ENCODE measurements around the gene MAGED1. TPM values are rescaled to one million over a fixed set of nuclear protein-coding genes. Genes with fewer than 3 reads are reported as not detected.
"Not testable (repeated sequence)": the region's sequence is repeated elsewhere in the genome, so short reads cannot be mapped to it uniquely, and the experiment has no call there.

The MAGED1 gene
- total RNA-seq, 3 donors from 2014 or later = 27.2 to 31.3 (median 28.9) TPM

DNA sequence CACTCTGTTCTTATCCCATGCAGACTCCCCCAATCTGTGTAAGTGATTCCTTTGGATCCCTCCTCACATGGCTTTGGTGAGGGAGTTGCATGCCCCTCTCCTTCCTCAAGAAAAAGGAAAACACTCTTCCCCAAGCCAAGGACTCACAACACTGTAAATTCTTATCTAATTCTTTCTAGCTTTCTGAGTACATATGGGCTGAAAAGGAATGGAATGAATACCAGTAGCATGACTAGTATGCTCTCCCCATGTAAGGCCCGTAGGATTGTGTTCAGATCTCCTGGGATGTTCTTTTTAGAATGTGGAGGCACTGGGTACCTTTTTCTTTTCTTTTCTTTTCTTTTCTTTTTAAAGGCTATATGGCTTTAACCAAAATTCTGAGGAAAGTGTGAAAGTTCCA lies 17.0 kb upstream of the MAGED1 start:
- no peak for DNase-seq
- no peaks in the 10 kb centered on the region for H3K9me3 Mint-ChIP-seq
- no peak overlapping the region for H3K4me3 Mint-ChIP-seq
- peaks cover 6% of the 10 kb centered on the region for H3K36me3 Mint-ChIP-seq (ENCODE audit: insufficient read depth)
- peaks cover 3% of the 10 kb centered on the region for H3K4me1 Mint-ChIP-seq (ENCODE audit: low read depth)
- H3K27me3 Mint-ChIP-seq (ENCODE audit: low read depth) = no peaks in the 10 kb centered on the region
- no peak for ATAC-seq

DNA sequence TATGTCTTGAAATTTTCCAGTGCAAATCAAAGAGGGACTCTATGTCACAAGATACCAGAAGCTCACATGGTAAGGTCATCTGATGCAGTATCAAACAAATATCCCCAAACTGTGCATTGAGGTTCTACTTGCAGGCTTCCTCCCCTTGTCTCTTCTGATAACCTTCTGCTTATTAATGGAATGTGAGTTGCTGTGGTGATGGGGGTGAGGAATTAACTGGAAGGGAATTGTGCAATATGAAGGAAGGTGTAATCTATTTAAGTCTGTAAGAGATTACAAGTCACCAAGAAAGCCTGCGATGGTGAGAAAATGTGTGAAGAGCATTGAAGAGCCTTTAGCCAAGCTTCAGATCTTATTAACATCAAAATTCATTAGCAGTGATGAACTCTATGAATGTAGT lies 15.4 kb upstream of the MAGED1 start:
- DNase-seq = no peak
- Mint-ChIP-seq H3K27me3 (ENCODE audit: low read depth) (no peaks in the 10 kb centered on the region), H3K4me3 (no peak overlapping the region), H3K36me3 (ENCODE audit: insufficient read depth) (peaks cover 5% of the 10 kb centered on the region), H3K9me3 (no peaks in the 10 kb centered on the region), H3K4me1 (ENCODE audit: low read depth) (peaks cover 3% of the 10 kb centered on the region)
- no peak for ATAC-seq

- Mint-ChIP-seq H3K27me3 (ENCODE audit: low read depth) (no peaks in the 10 kb centered on the region), H3K36me3 (ENCODE audit: insufficient read depth) (no peaks in the 10 kb centered on the region), H3K4me3 (no peak overlapping the region), H3K4me1 (ENCODE audit: low read depth) (peaks cover 11% of the 10 kb centered on the region), H3K9me3 (no peaks in the 10 kb centered on the region)
- no peak for DNase-seq
- ATAC-seq = no peak
Observed at GRCh38 chrX:51889851-51890250, 3.6 kb upstream of the MAGED1 start.

DNA sequence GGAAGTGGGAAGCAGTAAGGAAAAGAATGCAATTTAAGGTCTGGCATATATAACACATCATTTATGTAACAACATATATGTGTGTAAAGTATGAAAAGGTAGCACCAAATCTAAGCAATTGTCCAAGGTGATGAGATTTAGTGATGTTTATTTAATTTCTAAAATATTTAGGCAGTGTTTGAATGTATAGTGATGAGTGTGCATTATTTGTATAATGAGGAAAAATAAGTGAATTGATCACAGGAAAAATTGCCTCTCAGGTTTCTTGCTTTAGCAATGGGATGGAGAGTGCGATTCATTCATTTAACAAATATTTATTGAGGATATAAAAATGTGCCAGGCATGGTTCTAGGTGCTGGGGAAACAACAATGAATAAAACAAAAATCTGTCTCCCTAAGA lies 2.2 kb upstream of the MAGED1 start:
- ATAC-seq = no peak
- H3K4me1 Mint-ChIP-seq (ENCODE audit: low read depth) = peaks cover 15% of the 10 kb centered on the region
- H3K27me3 Mint-ChIP-seq (ENCODE audit: low read depth) = no peaks in the 10 kb centered on the region
- no peak overlapping the region for H3K4me3 Mint-ChIP-seq
- no peak for DNase-seq
- H3K9me3 Mint-ChIP-seq = no peaks in the 10 kb centered on the region
- H3K36me3 Mint-ChIP-seq (ENCODE audit: insufficient read depth) = peaks cover 2% of the 10 kb centered on the region

DNA sequence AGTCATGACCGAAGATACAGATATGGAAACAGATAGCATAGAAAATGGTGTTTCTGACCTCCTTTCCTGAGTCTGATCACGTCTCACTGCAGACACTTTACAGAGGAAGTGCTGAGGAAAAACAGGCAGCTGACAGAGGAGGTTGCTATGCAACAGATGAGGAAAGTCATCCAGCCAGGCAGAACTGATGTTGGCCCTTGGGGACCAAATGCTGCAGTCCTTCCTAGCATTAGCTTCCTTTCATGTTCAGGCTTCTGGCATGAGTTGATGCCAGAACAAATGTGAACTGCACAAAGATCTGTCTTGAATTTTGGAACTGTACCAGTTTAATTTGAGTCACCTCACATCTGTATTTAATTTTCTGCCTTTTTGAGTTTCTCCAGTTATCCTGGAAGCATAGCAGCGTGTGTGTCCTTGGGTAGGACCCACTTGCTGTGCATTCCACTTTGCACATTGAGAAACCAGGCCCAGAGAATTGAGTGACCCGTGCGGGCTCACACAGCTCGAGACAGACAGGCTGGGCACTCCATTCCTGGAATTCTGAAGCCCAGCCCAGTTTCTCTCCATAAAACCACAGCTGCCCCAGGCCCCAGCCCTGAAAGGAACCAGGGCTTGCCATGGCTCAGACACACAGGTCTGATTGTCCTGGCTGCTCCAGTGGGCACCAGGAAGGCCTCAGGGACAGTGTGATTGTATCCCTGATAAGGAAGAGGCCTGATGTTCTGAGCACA lies 1.4 kb upstream of the MAGED1 start:
- DNase-seq (no peak), ATAC-seq (no peak)
- Mint-ChIP-seq H3K4me3 (no peak overlapping the region), H3K4me1 (ENCODE audit: low read depth) (peaks cover 15% of the 10 kb centered on the region), H3K27me3 (ENCODE audit: low read depth) (no peaks in the 10 kb centered on the region), H3K9me3 (no peaks in the 10 kb centered on the region), H3K36me3 (ENCODE audit: insufficient read depth) (peaks cover 2% of the 10 kb centered on the region)

DNA sequence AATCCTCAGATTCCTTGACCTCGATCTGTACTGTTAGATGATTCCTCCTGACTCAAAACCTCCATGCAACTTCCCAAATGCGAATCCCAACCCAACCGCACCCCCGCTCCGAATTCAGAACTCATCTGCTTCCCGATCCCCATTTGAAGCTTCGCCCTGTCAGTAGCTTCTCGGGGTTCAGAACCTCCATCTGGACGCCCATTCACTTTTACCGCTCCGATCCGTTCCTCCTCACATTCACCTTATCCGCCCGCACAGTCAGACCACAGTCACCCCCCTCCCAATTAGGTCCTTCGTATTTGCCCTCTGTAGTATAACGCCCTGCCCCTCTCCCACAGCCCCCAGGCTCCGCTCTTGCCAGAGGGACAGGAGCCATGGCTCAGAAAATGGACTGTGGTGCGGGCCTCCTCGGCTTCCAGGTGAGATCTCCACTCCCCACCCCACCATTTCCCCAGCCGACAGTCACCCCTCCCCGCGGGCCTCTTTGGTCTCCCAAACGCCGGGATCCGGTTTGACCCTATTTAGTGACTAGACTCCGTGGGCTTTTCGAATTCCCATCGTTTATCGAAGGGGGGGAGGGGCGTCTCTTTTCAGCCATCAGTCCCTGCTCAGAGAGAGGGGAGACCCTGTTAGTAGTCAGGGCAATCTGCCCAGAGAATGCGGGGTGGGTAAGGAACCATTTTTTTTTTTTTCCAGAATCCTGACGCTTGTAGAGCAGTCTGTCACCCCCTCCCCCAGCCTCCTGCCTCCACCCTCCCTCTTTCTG lies 691 bp downstream of the MAGED1 start:
- no peak for ATAC-seq
- Mint-ChIP-seq H3K36me3 (ENCODE audit: insufficient read depth) (peaks cover 2% of the 10 kb centered on the region), H3K9me3 (no peaks in the 10 kb centered on the region), H3K4me3 (peak overlapping the region; percentile 90), H3K27me3 (ENCODE audit: low read depth) (no peaks in the 10 kb centered on the region), H3K4me1 (ENCODE audit: low read depth) (peaks cover 15% of the 10 kb centered on the region)
- DNase-seq = no peak

- DNase-seq (no peak), ATAC-seq (no peak)
- Mint-ChIP-seq H3K27me3 (ENCODE audit: low read depth) (no peaks in the 10 kb centered on the region), H3K4me1 (ENCODE audit: low read depth) (peaks cover 15% of the 10 kb centered on the region), H3K4me3 (peak overlapping the region; percentile 90), H3K36me3 (ENCODE audit: insufficient read depth) (peaks cover 2% of the 10 kb centered on the region), H3K9me3 (no peaks in the 10 kb centered on the region)
Observed at GRCh38 chrX:51894697-51895336, 1.4 kb downstream of the MAGED1 start.

- peaks cover 9% of the 10 kb centered on the region for H3K36me3 Mint-ChIP-seq (ENCODE audit: insufficient read depth)
- no peak for ATAC-seq
Observed at GRCh38 chrX:51896626-51897025, 3.2 kb downstream of the MAGED1 start.

DNA sequence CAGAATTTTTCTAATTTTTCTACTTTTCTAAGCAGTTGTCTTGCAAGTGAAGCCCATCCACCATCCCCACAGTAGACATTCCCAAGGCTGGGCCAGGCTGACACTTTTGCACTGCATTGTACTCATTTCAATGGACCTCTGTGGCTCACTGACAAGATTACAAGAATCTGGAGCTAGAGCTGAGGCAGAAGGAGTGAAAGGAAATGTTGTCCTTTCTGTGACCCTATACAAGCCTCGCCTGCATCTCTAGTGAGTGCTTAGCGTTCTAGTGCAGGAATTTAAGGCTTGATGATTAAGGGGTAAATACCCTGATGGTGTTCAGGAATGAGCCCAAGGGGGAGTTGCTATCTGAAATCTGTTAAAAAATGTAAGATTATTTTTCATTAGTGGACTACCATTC lies 6.3 kb downstream of the MAGED1 start:
- H3K36me3 Mint-ChIP-seq (ENCODE audit: insufficient read depth) = peaks cover 17% of the 10 kb centered on the region
- peaks cover 7% of the 10 kb centered on the region for H3K4me1 Mint-ChIP-seq (ENCODE audit: low read depth)
- H3K4me3 Mint-ChIP-seq = no peak overlapping the region
- H3K27me3 Mint-ChIP-seq (ENCODE audit: low read depth) = no peaks in the 10 kb centered on the region
- DNase-seq = no peak
- ATAC-seq = no peak
- no peaks in the 10 kb centered on the region for H3K9me3 Mint-ChIP-seq

More at GRCh38 chrX:51896626-51897025, 3.2 kb downstream of the MAGED1 start:
- Mint-ChIP-seq H3K4me3 (no peak overlapping the region), H3K9me3 (no peaks in the 10 kb centered on the region), H3K4me1 (ENCODE audit: low read depth) (peaks cover 11% of the 10 kb centered on the region), H3K27me3 (ENCODE audit: low read depth) (no peaks in the 10 kb centered on the region)
- no peak for DNase-seq

GRCh38 chrX:51902510-51903050 lies 9.2 kb downstream of the MAGED1 start:
- Mint-ChIP-seq H3K9me3 (no peaks in the 10 kb centered on the region), H3K4me3 (no peak overlapping the region), H3K36me3 (ENCODE audit: insufficient read depth) (peaks cover 15% of the 10 kb centered on the region), H3K4me1 (ENCODE audit: low read depth) (peaks cover 2% of the 10 kb centered on the region), H3K27me3 (ENCODE audit: low read depth) (no peaks in the 10 kb centered on the region)
- ATAC-seq (no peak), DNase-seq (no peak)

- not testable (repeated sequence) for DNase-seq; H3K27me3 Mint-ChIP-seq (ENCODE audit: low read depth); H3K4me3 Mint-ChIP-seq; H3K4me1 Mint-ChIP-seq (ENCODE audit: low read depth); H3K9me3 Mint-ChIP-seq; ATAC-seq
- peaks cover 15% of the 10 kb centered on the region for H3K36me3 Mint-ChIP-seq (ENCODE audit: insufficient read depth)
Observed at GRCh38 chrX:51905152-51905551, 11.7 kb downstream of the MAGED1 start.

- ATAC-seq (no peak), DNase-seq (no peak)
- H3K36me3 Mint-ChIP-seq (ENCODE audit: insufficient read depth) = peaks cover 15% of the 10 kb centered on the region
- no peaks in the 10 kb centered on the region for H3K9me3 Mint-ChIP-seq
- peaks cover 2% of the 10 kb centered on the region for H3K4me1 Mint-ChIP-seq (ENCODE audit: low read depth)
- no peaks in the 10 kb centered on the region for H3K27me3 Mint-ChIP-seq (ENCODE audit: low read depth)
- H3K4me3 Mint-ChIP-seq = no peak overlapping the region
Observed at GRCh38 chrX:51905711-51906110, 12.3 kb downstream of the MAGED1 start.

DNA sequence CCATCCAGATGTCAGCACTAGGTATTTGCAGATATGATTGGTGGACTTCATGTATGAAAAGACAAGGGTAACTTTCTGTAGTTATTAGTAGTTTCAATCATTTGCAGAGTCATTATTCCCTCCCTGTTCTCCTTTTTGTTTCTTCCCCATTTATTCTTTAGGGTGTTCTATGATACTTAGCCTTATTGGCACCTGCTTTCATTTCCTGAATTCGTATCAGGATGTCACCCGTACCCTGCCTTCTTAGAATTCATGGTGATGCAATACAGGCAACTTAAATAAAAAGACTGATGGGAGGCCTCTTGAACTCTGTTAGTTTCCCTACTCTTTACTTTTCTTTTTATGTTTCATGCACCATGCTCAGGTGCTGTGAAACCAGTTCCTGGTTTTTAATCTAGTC lies 24.2 kb downstream of the MAGED1 start:
- peaks cover 6% of the 10 kb centered on the region for H3K9me3 Mint-ChIP-seq
- H3K4me1 Mint-ChIP-seq (ENCODE audit: low read depth) = no peaks in the 10 kb centered on the region
- peaks cover 2% of the 10 kb centered on the region for H3K27me3 Mint-ChIP-seq (ENCODE audit: low read depth)
- ATAC-seq (no peak), DNase-seq (no peak)
- H3K36me3 Mint-ChIP-seq (ENCODE audit: insufficient read depth) = no peaks in the 10 kb centered on the region
- H3K4me3 Mint-ChIP-seq = no peak overlapping the region

GRCh38 chrX:51922561-51922960 lies 29.1 kb downstream of the MAGED1 start:
- Mint-ChIP-seq H3K9me3 (no peaks in the 10 kb centered on the region), H3K4me1 (ENCODE audit: low read depth) (no peaks in the 10 kb centered on the region), H3K36me3 (ENCODE audit: insufficient read depth) (no peaks in the 10 kb centered on the region), H3K27me3 (ENCODE audit: low read depth) (no peaks in the 10 kb centered on the region), H3K4me3 (no peak overlapping the region)
- ATAC-seq (no peak), DNase-seq (no peak)

All from activated T-cell treated with anti-CD3 and anti-CD28 coated beads, Interleukin-2, amount 50 U/mL, for 4 hours (primary cell).